T-cell (primary cell): Measurements from ENCODE around the gene CKLF. TPM values are rescaled to one million over a fixed set of nuclear protein-coding genes. Genes with fewer than 3 reads are reported as not detected.
A peak's percentile ranks its signal among the peaks of the same experiment; 100 is the strongest.

Experiments used
- ATAC-seq, 4 experiments: fragments of 200-7000 bp in 3 of 4; fragments of 150-1000 bp in 1 of 4; cut with Tn5 transposase; replicated peaks in 1 of 4; 1 replicate in 3 of 4; 2 replicates in 1 of 4; pipeline ENCODE4 v1.10.0; 2021; ENCODE audit warnings: moderate library complexity in 3 of 4, mild to moderate bottlenecking in 2 of 4, moderate number of reproducible peaks in 1 of 4
- CTCF ChIA-PET, 2 donors: fragments of 300-600 bp; sonication (Branson Sonifier 250); formaldehyde crosslinking; loops; one replicate each; lab custom pipeline; 2022; ENCODE audit warnings: antibody characterized with exemption in 2 of 2; lab: Charles Lee
- POLR2A ChIA-PET, 2 donors: fragments of 300-600 bp; sonication (Branson Sonifier 250); formaldehyde crosslinking; loops; one replicate each; lab custom pipeline; 2022; ENCODE audit warnings: antibody characterized with exemption in 2 of 2; lab: Charles Lee
- DNase-seq, 35 experiments: peaks; one replicate each; pipeline versions ENCODE4 v3.0.0 to v3.0.0-alpha.2; 2013 to 2023
- H3K27ac ChIP-seq: one replicate; pipeline ENCODE4 v1.5.1; 2013; ENCODE audit warnings: low read length
- H3K27me3 ChIP-seq, 2 experiments: replicated peaks in 1 of 2; 1 replicate in 1 of 2; 2 replicates in 1 of 2; pipeline versions ENCODE4 v1.6.1 to v1.7.0; 2013; ENCODE audit warnings: low read length in 1 of 2, mixed read lengths in 1 of 2; ENCODE audit not compliant: control insufficient read depth in 2 of 2, insufficient read depth in 2 of 2; ENCODE audit errors: extremely low read depth in 1 of 2
- H3K36me3 ChIP-seq, 2 donors: 1 replicate in 1 of 2; 2 replicates in 1 of 2; pipeline versions ENCODE4 v1.6.1 to v1.7.0; 2013; ENCODE audit warnings: low read length in 1 of 2; ENCODE audit not compliant: control insufficient read depth in 2 of 2, insufficient read depth in 1 of 2; ENCODE audit errors: extremely low read depth in 1 of 2
- H3K4me1 ChIP-seq, 2 experiments: 1 replicate in 1 of 2; 2 replicates in 1 of 2; pipeline versions ENCODE4 v1.6.1 to v1.7.0; 2013; ENCODE audit warnings: low read length in 2 of 2, mixed read lengths in 1 of 2; ENCODE audit not compliant: insufficient read depth in 2 of 2, control insufficient read depth in 1 of 2; ENCODE audit errors: extremely low read depth in 1 of 2
- H3K4me3 ChIP-seq, 2 donors: 1 replicate in 1 of 2; 2 replicates in 1 of 2; pipeline versions ENCODE4 v1.5.1 to v1.7.0; 2013; ENCODE audit warnings: mild to moderate bottlenecking in 2 of 2, low read length in 1 of 2, moderate library complexity in 1 of 2; ENCODE audit not compliant: control insufficient read depth in 1 of 2; ENCODE audit errors: extremely low read depth in 1 of 2
- H3K9me3 ChIP-seq: 2 replicates; pipeline ENCODE4 v1.7.0; 2013
- H3K27ac Mint-ChIP-seq, 2 donors: one replicate each; pipeline ENCODE4 v1.8.0; 2020 to 2021; ENCODE audit warnings: mild to moderate bottlenecking in 2 of 2, mixed read lengths in 2 of 2
- H3K27me3 Mint-ChIP-seq, 2 donors: one replicate each; pipeline ENCODE4 v1.8.0; 2021 to 2022; ENCODE audit warnings: mixed read lengths in 2 of 2
- H3K36me3 Mint-ChIP-seq: one replicate; pipeline ENCODE4 v1.8.0; 2021; ENCODE audit warnings: mixed read lengths
- H3K4me1 Mint-ChIP-seq, 3 donors: one replicate each; pipeline ENCODE4 v1.8.0; 2020 to 2022; ENCODE audit warnings: mixed read lengths in 3 of 3, mild to moderate bottlenecking in 1 of 3
- H3K4me3 Mint-ChIP-seq, 3 donors: one replicate each; pipeline ENCODE4 v1.8.0; 2020 to 2022; ENCODE audit warnings: mild to moderate bottlenecking in 3 of 3, mixed read lengths in 3 of 3, moderate library complexity in 3 of 3
- H3K9me3 Mint-ChIP-seq, 3 donors: one replicate each; pipeline ENCODE4 v1.8.0; 2020 to 2022; ENCODE audit warnings: mixed read lengths in 3 of 3
- WGBS: methylation state at CpG from one replicate; pipeline ENCODE4 v1.1.5; 2013; ENCODE audit warnings: missing lambda C conversion rate; ENCODE audit not compliant: insufficient coverage; 5-methylcytosine and 5-hydroxymethylcytosine counted together
- total RNA-seq, 35 experiments: library from RNA in 6 of 35; stranded (reverse) in 6 of 35; fragments of 120-200 nt in 1 of 35; gene quantifications; one replicate each; pipeline versions ENCODE4 v1.2.1 to v1.2.4 and lab custom pipeline; 2013 to 2026

CKLF gene
- total RNA-seq, 5 donors from 2014 or later (not counting 1 experiment from before 2014, with no cell fraction given): 25.3 to 67.8 (median 58.3) TPM

GRCh38 chr16:66521252-66521713 is 31.1 kb upstream of the CKLF start:
- CTCF ChIA-PET: interaction anchor here in 1 of 2 donors (1.2 to 4.7 kb wide), 4 partner anchors 9 to 57 kb away, joined by 3 to 17 read pairs (median 4); partner anchors contain the start of gene CKLF
- H3K27me3 ChIP-seq: no peaks in the 10 kb centered on the region
- Mint-ChIP-seq H3K9me3 (no peaks in the 10 kb centered on the region), H3K27ac (peak overlapping the region; percentile 96 to 99), H3K4me3 (peak overlapping the region; percentile 54 to 69 (median 62)), H3K36me3 (no peaks in the 10 kb centered on the region), H3K27me3 (no peaks in the 10 kb centered on the region), H3K4me1 (peaks cover 90 to 95% (median 92%) of the 10 kb centered on the region in 3 donors)
- 95% methylated on average over 2 of the region's 5 CpGs for WGBS
- POLR2A ChIA-PET: no interaction called here
- no peak for ATAC-seq
- no peak overlapping the region for H3K4me3 ChIP-seq
- H3K4me1 ChIP-seq: peaks cover 62 to 89% of the 10 kb centered on the region in 2 experiments
- no peak for DNase-seq
- peak overlapping the region; percentile 68 for H3K27ac ChIP-seq
- no peaks in the 10 kb centered on the region for H3K9me3 ChIP-seq
- no peaks in the 10 kb centered on the region for H3K36me3 ChIP-seq

GRCh38 chr16:66521951-66522771 is 30.2 kb upstream of the CKLF start:
- Mint-ChIP-seq H3K36me3 (no peaks in the 10 kb centered on the region), H3K9me3 (no peaks in the 10 kb centered on the region), H3K4me1 (peaks cover 84 to 88% (median 84%) of the 10 kb centered on the region in 3 donors), H3K27ac (peak overlapping the region; percentile 96 to 99), H3K27me3 (no peaks in the 10 kb centered on the region), H3K4me3 (peak overlapping the region; percentile 62 to 69 (median 69))
- 10% methylated on average over 12 of the region's 17 CpGs for WGBS
- ATAC-seq (peak; percentile 72 to 85 (median 79)), DNase-seq (peak; percentile 21 to 86 (median 62))
- ChIA-PET POLR2A (interaction anchor here in 1 of 2 donors (0.5 kb wide), 1 partner anchor 263 kb away, joined by 8 read pairs; no protein-coding TSS in a partner anchor), CTCF (interaction anchor here in 1 of 2 donors (0.7 to 4.7 kb wide), 6 partner anchors 10 to 56 kb away, joined by 3 to 17 read pairs (median 4); partner anchors contain the start of gene CKLF)
- H3K4me1 ChIP-seq: peaks cover 57 to 85% of the 10 kb centered on the region in 2 experiments
- peak overlapping the region; percentile 18 to 52 for H3K4me3 ChIP-seq
- H3K27ac ChIP-seq: peak overlapping the region; percentile 68
- no peaks in the 10 kb centered on the region for H3K36me3 ChIP-seq
- H3K9me3 ChIP-seq: no peaks in the 10 kb centered on the region
- H3K27me3 ChIP-seq: no peaks in the 10 kb centered on the region

GRCh38 chr16:66522816-66523590 is 29.4 kb upstream of the CKLF start:
- peaks cover 76 to 84% (median 80%) of the 10 kb centered on the region in 3 donors for H3K4me1 Mint-ChIP-seq
- POLR2A ChIA-PET: no interaction called here
- Histone ChIP-seq H3K9me3 (no peaks in the 10 kb centered on the region), H3K27me3 (no peaks in the 10 kb centered on the region), H3K4me3 (peak overlapping the region in 1 of 2 donors; percentile 2), H3K36me3 (no peaks in the 10 kb centered on the region), H3K27ac (peak overlapping the region; percentile 68), H3K4me1 (peaks cover 53 to 79% of the 10 kb centered on the region in 2 experiments)
- peaks cover 4% of the 10 kb centered on the region for H3K36me3 Mint-ChIP-seq
- no peaks in the 10 kb centered on the region for H3K27me3 Mint-ChIP-seq
- DNase-seq (no peak), ATAC-seq (no peak)
- H3K9me3 Mint-ChIP-seq: no peaks in the 10 kb centered on the region
- H3K4me3 Mint-ChIP-seq: peak overlapping the region in 2 of 3 donors; percentile 64 to 69
- peak overlapping the region; percentile 96 to 99 for H3K27ac Mint-ChIP-seq
- CTCF ChIA-PET: interaction anchor here in 1 of 2 donors (0.5 to 4.7 kb wide), 4 partner anchors 10 to 40 kb away, joined by 3 to 17 read pairs (median 4); partner anchors contain the start of gene CKLF
- 91% methylated on average over 4 of the region's 11 CpGs for WGBS

GRCh38 chr16:66523861-66524354 is 28.5 kb upstream of the CKLF start:
- Histone ChIP-seq H3K36me3 (no peaks in the 10 kb centered on the region), H3K27me3 (no peaks in the 10 kb centered on the region), H3K27ac (peak overlapping the region; percentile 68), H3K4me3 (peak overlapping the region in 1 of 2 donors; percentile 42), H3K4me1 (peaks cover 53 to 79% of the 10 kb centered on the region in 2 experiments), H3K9me3 (no peaks in the 10 kb centered on the region)
- H3K27ac Mint-ChIP-seq: peak overlapping the region; percentile 96 to 99
- H3K36me3 Mint-ChIP-seq: peaks cover 5% of the 10 kb centered on the region
- no peaks in the 10 kb centered on the region for H3K9me3 Mint-ChIP-seq
- ChIA-PET POLR2A (no interaction called here), CTCF (interaction anchor here in 1 of 2 donors (4.7 kb wide), 1 partner anchor 28 kb away, joined by 17 read pairs; the partner anchor contains the start of gene CKLF)
- peak; percentile 48 to 76 (median 56) for ATAC-seq
- no peaks in the 10 kb centered on the region for H3K27me3 Mint-ChIP-seq
- DNase-seq: peak in 29 of 35 experiments; percentile 18 to 72 (median 38)
- H3K4me1 Mint-ChIP-seq: peaks cover 72 to 81% (median 79%) of the 10 kb centered on the region in 3 donors
- WGBS: 24% methylated on average over 8 of the region's 9 CpGs
- H3K4me3 Mint-ChIP-seq: peak overlapping the region; percentile 64 to 75 (median 69)

- H3K27ac ChIP-seq: peak overlapping the region; percentile 68
- Mint-ChIP-seq H3K36me3 (peaks cover 7% of the 10 kb centered on the region), H3K4me3 (peak overlapping the region; percentile 13 to 69 (median 21)), H3K4me1 (peaks cover 65 to 75% (median 73%) of the 10 kb centered on the region in 3 donors), H3K27me3 (no peaks in the 10 kb centered on the region), H3K27ac (peak overlapping the region; percentile 96 to 99), H3K9me3 (no peaks in the 10 kb centered on the region)
- WGBS: 0% methylated on average over 1 of the region's 6 CpGs
- ChIA-PET POLR2A (no interaction called here), CTCF (interaction anchor here (1.1 to 4.7 kb wide), 3 partner anchors 27 to 84 kb away, joined by 3 to 17 read pairs (median 3); partner anchors contain the start of gene CKLF (in 2 of the 2))
- H3K9me3 ChIP-seq: no peaks in the 10 kb centered on the region
- H3K36me3 ChIP-seq: no peaks in the 10 kb centered on the region
- no peaks in the 10 kb centered on the region for H3K27me3 ChIP-seq
- H3K4me1 ChIP-seq: peaks cover 50 to 74% of the 10 kb centered on the region in 2 experiments
- no peak overlapping the region for H3K4me3 ChIP-seq
- ATAC-seq (peak in 3 of 4 experiments; percentile 3 to 30 (median 10)), DNase-seq (peak in 17 of 35 experiments; percentile 7 to 64 (median 32))
Observed at GRCh38 chr16:66524601-66525164, 27.7 kb upstream of the CKLF start.
